CD14-positive monocyte (primary cell): ENCODE results near the gene GASK1A. TPM values are rescaled to one million over a fixed set of nuclear protein-coding genes. Genes with fewer than 3 reads are reported as not detected.

Source experiments
- DNase-seq, 3 donors: peaks; one replicate each; pipeline ENCODE4 v3.0.0-alpha.2; 2011 to 2022
- H2AFZ ChIP-seq: 2 replicates; pipeline ENCODE4 v1.6.0; 2012; ENCODE audit warnings: mild to moderate bottlenecking, low read depth, low read length, inconsistent platforms; ENCODE audit not compliant: insufficient read depth, poor library complexity, severe bottlenecking
- H3K27ac ChIP-seq, 2 donors: 1 replicate in 1 of 2; 2 replicates in 1 of 2; pipeline ENCODE4 v1.5.1; 2012 to 2013; ENCODE audit warnings: low read length in 2 of 2, control low read depth in 1 of 2, inconsistent platforms in 1 of 2, low read depth in 1 of 2, mild to moderate bottlenecking in 1 of 2
- H3K27me3 ChIP-seq, 2 donors: one replicate each; pipeline versions ENCODE4 v1.6.0 to v1.6.1; 2011 to 2013; ENCODE audit warnings: low read length in 2 of 2; ENCODE audit not compliant: control insufficient read depth in 2 of 2, insufficient read depth in 2 of 2
- H3K36me3 ChIP-seq, 2 donors: replicated peaks in 1 of 2; 1 replicate in 1 of 2; 2 replicates in 1 of 2; pipeline versions ENCODE4 v1.5.1 to v1.6.1; 2012 to 2013; ENCODE audit warnings: low read length in 2 of 2, control low read depth in 1 of 2, inconsistent platforms in 1 of 2, mild to moderate bottlenecking in 1 of 2; ENCODE audit not compliant: insufficient read depth in 2 of 2, control insufficient read depth in 1 of 2
- H3K4me1 ChIP-seq, 2 donors: 1 replicate in 1 of 2; 2 replicates in 1 of 2; pipeline versions ENCODE4 v1.5.1 to v1.6.1; 2012 to 2013; ENCODE audit warnings: low read length in 2 of 2, control low read depth in 1 of 2, inconsistent platforms in 1 of 2, mild to moderate bottlenecking in 1 of 2, moderate library complexity in 1 of 2; ENCODE audit not compliant: insufficient read depth in 2 of 2, control insufficient read depth in 1 of 2
- H3K4me2 ChIP-seq: replicated peaks from 2 replicates; pipeline ENCODE3; 2012; ENCODE audit warnings: low read length, moderate library complexity, mild to moderate bottlenecking; ENCODE audit not compliant: poor library complexity, severe bottlenecking; ENCODE audit errors: extremely low read depth
- H3K4me3 ChIP-seq, 3 experiments: fragments of 200-600 bp in 1 of 3; sonication (generic) in 1 of 3; replicated peaks in 1 of 3; 1 replicate in 2 of 3; 2 replicates in 1 of 3; pipeline ENCODE4 v1.5.1; 2011 to 2013; ENCODE audit warnings: low read length in 3 of 3, mild to moderate bottlenecking in 3 of 3, control low read depth in 2 of 3, low read depth in 2 of 3, inconsistent platforms in 1 of 3, moderate library complexity in 1 of 3
- H3K79me2 ChIP-seq: 2 replicates; pipeline ENCODE4 v1.6.0; 2012; ENCODE audit warnings: mild to moderate bottlenecking, control low read depth, inconsistent platforms, low read length, moderate library complexity; ENCODE audit not compliant: insufficient read depth
- H3K9ac ChIP-seq: 2 replicates; pipeline ENCODE4 v1.6.0; 2017; ENCODE audit warnings: low read length, mild to moderate bottlenecking; ENCODE audit not compliant: insufficient read depth, poor library complexity, severe bottlenecking
- H3K9me3 ChIP-seq, 2 donors: replicated peaks in 1 of 2; 1 replicate in 1 of 2; 2 replicates in 1 of 2; pipeline versions ENCODE4 v1.5.1 to v1.6.1; 2012 to 2013; ENCODE audit warnings: low read length in 2 of 2, control low read depth in 1 of 2; ENCODE audit not compliant: control insufficient read depth in 1 of 2, insufficient read depth in 1 of 2
- H4K20me1 ChIP-seq: 2 replicates; pipeline ENCODE4 v1.6.0; 2012; ENCODE audit warnings: mild to moderate bottlenecking, low read length, control low read depth, moderate library complexity; ENCODE audit not compliant: insufficient read depth
- H3K27ac Mint-ChIP-seq, 7 donors: one replicate each; pipeline ENCODE4 v1.8.0; 2020; ENCODE audit warnings: mild to moderate bottlenecking in 7 of 7, mixed read lengths in 7 of 7, moderate library complexity in 6 of 7, inconsistent platforms in 2 of 7
- H3K27me3 Mint-ChIP-seq, 3 donors: one replicate each; pipeline ENCODE4 v1.8.0; 2021 to 2022; ENCODE audit warnings: low read depth in 3 of 3, mild to moderate bottlenecking in 3 of 3, mixed read lengths in 3 of 3, moderate library complexity in 3 of 3, inconsistent platforms in 1 of 3
- H3K36me3 Mint-ChIP-seq, 2 donors: one replicate each; pipeline ENCODE4 v1.8.0; 2020; ENCODE audit warnings: mixed read lengths in 2 of 2, inconsistent platforms in 1 of 2, mild to moderate bottlenecking in 1 of 2
- H3K4me1 Mint-ChIP-seq: one replicate; pipeline ENCODE4 v1.8.0; 2020; ENCODE audit warnings: mild to moderate bottlenecking, mixed read lengths
- H3K4me3 Mint-ChIP-seq, 2 donors: one replicate each; pipeline ENCODE4 v1.8.0; 2020; ENCODE audit warnings: mild to moderate bottlenecking in 2 of 2, mixed read lengths in 2 of 2, moderate library complexity in 1 of 2
- H3K9me3 Mint-ChIP-seq, 7 donors: one replicate each; pipeline ENCODE4 v1.8.0; 2020 to 2022; ENCODE audit warnings: mixed read lengths in 7 of 7, mild to moderate bottlenecking in 6 of 7, moderate library complexity in 6 of 7, inconsistent platforms in 2 of 7
- WGBS: methylation state at CpG from one replicate; pipeline ENCODE4 v1.1.5; 2013; ENCODE audit warnings: missing lambda C conversion rate; ENCODE audit not compliant: insufficient coverage; 5-methylcytosine and 5-hydroxymethylcytosine counted together
- intact Hi-C, 2 donors: fragments of 100-400 bp; cut with micrococcal nuclease; formaldehyde crosslinking; loops; one replicate each; pipeline versions ENCODE4 v1.15.0 to v1.15.1; 2023
- polyA plus RNA-seq, 3 donors: library from polyadenylated mRNA; depleted of rRNA in 1 of 3; unstranded in 2 of 3; stranded (reverse) in 1 of 3; fragments of 300-500 nt in 2 of 3; fragments of >200 nt in 1 of 3; fragmentation: Illumina TruSeq in 2 of 3; gene quantifications; 1 replicate in 2 of 3; 2 replicates in 1 of 3; pipeline ENCODE4 v1.2.3, GENCODE V29; 2012 to 2021
- TF ChIP-seq, protein P1 (sequence below): fragments of 200-600 bp; IDR thresholded peaks from one replicate; pipeline ENCODE4 v1.8.0; 2022; ENCODE audit warnings: antibody characterized with exemption, mild to moderate bottlenecking

Gene GASK1A
- polyA plus RNA-seq, 3 donors, result 0.13 TPM; not detected in 2

DNA sequence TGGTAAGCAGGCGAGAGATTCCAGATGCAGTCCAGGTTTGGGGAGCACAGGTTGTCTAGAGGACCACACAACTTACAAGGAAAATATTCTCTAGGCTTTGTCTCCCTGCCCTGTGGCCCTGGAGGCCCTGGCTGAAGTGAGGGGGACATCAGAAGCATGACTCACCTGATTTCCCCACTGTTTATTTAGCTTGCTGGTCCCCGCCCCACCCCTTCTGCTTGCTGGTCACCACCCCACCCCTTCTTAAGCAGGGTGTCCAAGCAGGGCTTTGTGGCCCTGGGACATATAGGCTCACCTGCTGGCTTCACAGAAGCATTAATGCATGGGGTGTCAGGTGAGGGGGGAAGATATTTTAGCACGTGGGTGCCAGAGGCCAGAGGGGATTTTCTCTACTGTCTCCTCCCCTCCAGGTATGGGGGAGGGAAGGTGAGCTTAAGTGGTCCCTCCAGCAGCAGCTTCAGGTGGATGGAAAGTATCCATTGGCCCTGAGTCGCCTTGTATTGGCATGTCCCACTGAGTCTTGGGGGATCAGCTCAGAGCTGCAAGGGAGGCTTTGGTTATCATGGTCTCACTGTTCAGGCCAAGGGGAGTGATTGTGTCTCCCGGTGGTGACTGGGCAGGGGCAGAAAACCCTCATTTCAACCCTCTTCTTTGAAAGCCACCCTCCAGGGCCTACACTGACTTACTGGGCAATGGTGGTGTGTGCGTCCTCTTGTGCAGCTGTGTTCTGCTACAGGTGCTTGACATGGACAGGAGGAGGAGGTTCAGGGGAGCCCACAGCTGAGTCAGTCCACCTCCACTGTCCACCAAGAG is 49.8 kb downstream of the GASK1A start:
- 100% methylated on average over 1 of the region's 6 CpGs for WGBS
- intact Hi-C loops, result no loop called here
- H3K27ac Mint-ChIP-seq, result peak overlapping the region in 1 of 7 donors; percentile 60
- Histone ChIP-seq H3K4me2 (no peak overlapping the region), H3K27ac (no peak overlapping the region), H3K9ac (no peak overlapping the region), H3K36me3 (no peaks in the 10 kb centered on the region), H3K4me3 (no peak overlapping the region), H3K27me3 (no peaks in the 10 kb centered on the region), H4K20me1 (no peaks in the 10 kb centered on the region), H3K79me2 (no peaks in the 10 kb centered on the region), H3K9me3 (no peaks in the 10 kb centered on the region), H2AFZ (no peak overlapping the region), H3K4me1 (peaks cover 8 to 34% of the 10 kb centered on the region in 2 donors)
- peaks cover 0 to 6% (median 0%) of the 10 kb centered on the region in 7 donors for H3K9me3 Mint-ChIP-seq
- TF ChIP-seq, protein P1, sequence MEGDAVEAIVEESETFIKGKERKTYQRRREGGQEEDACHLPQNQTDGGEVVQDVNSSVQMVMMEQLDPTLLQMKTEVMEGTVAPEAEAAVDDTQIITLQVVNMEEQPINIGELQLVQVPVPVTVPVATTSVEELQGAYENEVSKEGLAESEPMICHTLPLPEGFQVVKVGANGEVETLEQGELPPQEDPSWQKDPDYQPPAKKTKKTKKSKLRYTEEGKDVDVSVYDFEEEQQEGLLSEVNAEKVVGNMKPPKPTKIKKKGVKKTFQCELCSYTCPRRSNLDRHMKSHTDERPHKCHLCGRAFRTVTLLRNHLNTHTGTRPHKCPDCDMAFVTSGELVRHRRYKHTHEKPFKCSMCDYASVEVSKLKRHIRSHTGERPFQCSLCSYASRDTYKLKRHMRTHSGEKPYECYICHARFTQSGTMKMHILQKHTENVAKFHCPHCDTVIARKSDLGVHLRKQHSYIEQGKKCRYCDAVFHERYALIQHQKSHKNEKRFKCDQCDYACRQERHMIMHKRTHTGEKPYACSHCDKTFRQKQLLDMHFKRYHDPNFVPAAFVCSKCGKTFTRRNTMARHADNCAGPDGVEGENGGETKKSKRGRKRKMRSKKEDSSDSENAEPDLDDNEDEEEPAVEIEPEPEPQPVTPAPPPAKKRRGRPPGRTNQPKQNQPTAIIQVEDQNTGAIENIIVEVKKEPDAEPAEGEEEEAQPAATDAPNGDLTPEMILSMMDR, result no peak
- no peak for DNase-seq
- peaks cover 38% of the 10 kb centered on the region for H3K4me1 Mint-ChIP-seq
- H3K4me3 Mint-ChIP-seq, result no peak overlapping the region
- H3K36me3 Mint-ChIP-seq, result no peaks in the 10 kb centered on the region
- peaks cover 0 to 3% (median 2%) of the 10 kb centered on the region in 3 donors for H3K27me3 Mint-ChIP-seq

DNA sequence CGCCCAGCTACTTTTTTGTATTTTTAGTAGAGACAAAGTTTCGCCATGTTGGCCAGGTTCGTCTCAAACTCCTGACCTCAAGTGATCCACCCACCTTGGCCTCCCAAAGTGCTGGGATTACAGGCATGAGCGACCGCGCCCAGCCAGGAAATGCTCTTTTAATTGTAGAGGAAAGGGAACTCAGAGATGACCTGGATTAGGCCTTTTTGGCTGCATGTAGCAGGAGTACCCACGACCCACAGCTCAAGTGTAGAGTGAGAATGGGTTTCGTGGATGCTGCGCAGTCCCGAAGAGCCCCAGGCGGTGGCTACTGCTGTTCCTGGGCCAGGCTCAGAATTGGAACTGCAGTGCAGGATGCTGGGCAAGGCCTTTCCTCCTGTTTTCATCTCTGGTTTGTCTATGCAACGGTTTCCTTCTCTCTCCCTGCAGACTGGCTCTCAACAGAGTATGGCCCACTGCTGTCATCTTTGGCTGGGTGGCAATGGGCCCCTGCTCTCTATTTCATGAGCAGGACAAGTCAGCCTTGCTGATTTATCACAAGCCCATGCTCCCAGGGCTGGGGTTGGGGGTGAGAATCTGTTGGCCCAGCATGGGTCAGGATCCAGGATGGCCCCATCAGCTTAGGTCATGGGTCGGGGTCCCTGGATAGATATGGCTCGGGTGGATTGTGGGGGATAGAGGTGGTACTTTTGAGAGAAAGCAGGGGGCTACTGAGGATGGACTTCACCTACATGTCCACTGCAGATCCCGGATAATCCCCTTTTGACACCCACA is 51.2 kb downstream of the GASK1A start:
- intact Hi-C loops, result no loop called here
- TF ChIP-seq, protein P1, result no peak
- Histone ChIP-seq H3K4me2 (no peak overlapping the region), H3K4me1 (peaks cover 8 to 26% of the 10 kb centered on the region in 2 donors), H3K27me3 (no peaks in the 10 kb centered on the region), H4K20me1 (no peaks in the 10 kb centered on the region), H3K36me3 (no peaks in the 10 kb centered on the region), H3K4me3 (no peak overlapping the region), H3K9me3 (no peaks in the 10 kb centered on the region), H2AFZ (no peak overlapping the region), H3K27ac (no peak overlapping the region), H3K79me2 (no peaks in the 10 kb centered on the region), H3K9ac (no peak overlapping the region)
- Mint-ChIP-seq H3K4me3 (no peak overlapping the region), H3K9me3 (peaks cover 0 to 6% (median 0%) of the 10 kb centered on the region in 7 donors), H3K27me3 (peaks cover 0 to 3% (median 3%) of the 10 kb centered on the region in 3 donors), H3K4me1 (peaks cover 27% of the 10 kb centered on the region), H3K36me3 (no peaks in the 10 kb centered on the region), H3K27ac (peak overlapping the region in 2 of 7 donors; percentile 38 to 63)
- WGBS, result 99% methylated on average over 11 of the region's 15 CpGs
- DNase-seq, result no peak
